CD4-positive, alpha-beta T cell treated with Interleukin-6 at 100 ng/mL for 8 hours (primary cell): ENCODE results near the gene PRKG2.

Source experiments
- DNase-seq: peaks from one replicate; pipeline ENCODE4 v3.0.0-alpha.2; 2020; ENCODE audit warnings: mixed read lengths, low spot score

The PRKG2 gene

DNA sequence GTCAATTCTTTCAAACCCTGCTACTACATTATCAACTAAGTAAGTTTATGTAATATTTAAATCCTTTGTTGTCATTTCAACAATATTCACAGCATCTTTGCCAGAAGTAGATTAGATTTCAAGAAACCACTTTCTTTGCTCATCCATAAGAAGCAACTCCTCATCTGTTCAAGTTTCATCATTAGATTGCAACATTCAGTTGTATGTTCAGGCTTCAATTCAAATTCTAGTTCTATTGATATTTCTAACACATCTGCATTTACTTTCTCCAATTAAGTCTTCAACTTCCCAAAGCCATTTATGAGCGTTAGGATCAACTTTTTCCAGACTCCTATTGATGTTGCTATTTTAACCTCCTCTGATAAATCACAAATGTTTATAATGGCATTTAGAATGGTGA lies 118.5 kb downstream of the PRKG2 start:
- no peak for DNase-seq

DNA sequence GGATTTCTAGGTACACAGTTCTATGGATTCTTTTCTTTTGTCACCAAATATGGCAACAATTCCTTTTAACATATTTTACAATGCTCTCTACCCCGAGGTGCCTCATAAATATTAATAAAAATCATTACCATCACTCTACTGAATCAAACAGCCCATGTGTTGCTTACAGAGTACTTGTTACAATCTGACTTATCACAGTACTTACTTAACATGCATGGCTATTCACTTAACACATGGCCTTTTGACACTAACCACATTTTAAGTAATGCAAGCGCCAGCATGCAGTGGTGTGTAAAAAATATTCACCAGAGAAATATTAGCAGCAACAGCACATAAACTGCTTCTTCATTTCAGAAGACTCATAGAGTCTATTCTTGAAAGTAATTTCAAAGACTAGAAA lies 119.6 kb downstream of the PRKG2 start:
- no peak for DNase-seq

DNA sequence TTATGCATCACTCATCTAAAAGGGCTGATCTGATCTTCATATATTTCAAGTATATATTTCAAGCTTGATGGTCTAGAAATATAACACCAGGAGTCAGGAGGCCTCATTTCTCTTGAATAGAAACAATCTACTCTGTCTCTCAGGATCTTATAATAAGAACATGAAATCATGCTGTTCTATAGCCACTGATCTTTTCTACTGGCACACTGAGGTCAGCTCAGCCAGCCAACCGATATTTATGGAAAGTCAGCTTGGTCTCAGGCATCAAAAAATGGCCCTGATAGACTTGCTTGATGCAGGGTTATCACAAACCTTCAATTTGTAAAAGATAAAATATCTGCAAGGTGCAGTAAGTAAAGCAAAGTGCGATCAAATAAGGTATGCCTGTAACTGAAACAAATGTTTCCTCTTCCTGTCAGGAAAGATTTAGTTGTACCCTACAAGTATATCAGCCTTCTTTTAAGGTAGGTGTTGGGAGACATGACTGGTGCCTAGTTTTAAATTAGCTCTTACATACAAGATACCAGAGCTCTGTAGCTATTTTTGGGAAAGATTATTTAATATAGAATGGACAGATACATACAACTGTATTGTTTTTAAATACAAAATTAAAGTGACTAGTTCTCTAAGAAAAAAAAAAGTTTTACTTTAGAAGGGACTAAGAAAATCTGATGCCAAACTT lies 121.2 kb downstream of the PRKG2 start:
- DNase-seq: no peak

DNA sequence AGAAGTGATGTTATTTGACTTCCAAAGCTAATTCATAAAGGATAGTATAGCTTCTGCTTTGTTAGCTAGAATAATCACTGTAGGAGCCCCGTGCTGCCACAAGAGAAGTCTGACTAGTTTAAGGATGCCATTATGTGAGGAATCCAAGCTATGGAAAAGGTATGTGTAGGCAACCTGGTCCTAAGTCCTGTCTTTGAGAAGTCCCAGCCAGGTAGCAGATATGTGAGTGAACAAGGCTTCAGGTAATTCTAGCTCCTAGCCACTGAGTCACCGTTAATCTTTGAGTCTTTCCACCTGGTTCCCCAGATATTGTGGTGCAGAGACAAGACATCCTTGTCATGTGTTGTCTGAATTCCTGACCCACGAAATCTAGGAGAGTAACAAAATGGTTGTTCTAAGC lies 129.0 kb downstream of the PRKG2 start:
- no peak for DNase-seq

DNA sequence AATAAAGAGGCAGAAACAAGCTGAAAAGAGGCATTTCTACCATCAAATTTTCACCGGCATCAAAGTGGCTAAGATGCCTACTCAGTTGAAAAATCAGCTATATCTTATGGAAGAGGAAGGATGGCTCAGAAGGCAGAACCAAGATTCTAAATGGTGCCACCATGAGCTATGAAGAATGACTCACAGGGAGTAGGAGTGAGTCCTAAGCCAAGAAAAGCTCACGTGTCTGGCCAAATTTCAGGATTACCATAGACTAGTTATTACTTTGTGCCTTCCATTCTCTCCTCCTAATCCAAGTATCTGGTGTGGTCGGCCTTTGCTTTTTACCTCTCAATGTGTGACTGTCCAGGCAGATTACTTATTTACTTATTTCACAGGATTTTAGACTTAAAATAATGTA lies 129.7 kb downstream of the PRKG2 start:
- DNase-seq: no peak

DNA sequence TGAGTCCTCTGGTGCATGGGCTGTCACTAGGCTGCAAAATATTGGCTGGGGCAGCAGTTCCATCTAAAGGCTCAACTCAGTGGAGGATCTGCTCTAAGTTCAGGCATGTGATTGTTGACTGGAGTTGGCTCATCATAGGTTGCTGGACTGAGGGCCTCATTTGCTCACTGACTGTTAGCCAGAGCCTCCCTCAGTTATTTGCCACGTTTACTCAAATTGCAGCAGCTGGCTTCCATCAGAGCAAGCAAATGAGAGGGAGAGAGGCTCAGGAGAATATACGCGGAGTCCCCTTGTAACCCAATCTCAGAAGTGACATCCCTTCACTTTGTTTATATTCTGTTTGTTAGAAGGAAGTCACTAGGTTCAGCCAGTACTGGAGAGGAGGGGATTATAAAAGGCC lies 130.4 kb downstream of the PRKG2 start:
- no peak for DNase-seq

DNA sequence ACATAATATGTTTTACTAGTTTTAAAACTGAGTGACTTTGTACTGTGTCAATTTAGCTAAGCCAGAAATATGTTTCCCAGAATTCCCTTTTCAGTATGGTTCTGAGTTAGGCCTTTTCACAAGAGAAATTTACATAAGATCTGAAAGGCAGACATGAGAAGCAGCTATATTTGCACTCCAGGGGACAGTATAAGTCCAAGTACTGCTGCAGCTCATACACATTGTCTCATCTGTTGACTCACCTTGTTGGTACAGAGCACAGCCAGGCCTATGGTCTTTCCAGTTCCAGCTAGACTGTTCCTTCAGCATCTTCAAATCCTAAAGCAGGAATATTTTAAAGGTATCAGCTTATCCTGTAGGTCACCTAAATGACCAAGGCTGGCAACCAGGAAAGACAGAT lies 131.0 kb downstream of the PRKG2 start:
- DNase-seq: no peak

DNA sequence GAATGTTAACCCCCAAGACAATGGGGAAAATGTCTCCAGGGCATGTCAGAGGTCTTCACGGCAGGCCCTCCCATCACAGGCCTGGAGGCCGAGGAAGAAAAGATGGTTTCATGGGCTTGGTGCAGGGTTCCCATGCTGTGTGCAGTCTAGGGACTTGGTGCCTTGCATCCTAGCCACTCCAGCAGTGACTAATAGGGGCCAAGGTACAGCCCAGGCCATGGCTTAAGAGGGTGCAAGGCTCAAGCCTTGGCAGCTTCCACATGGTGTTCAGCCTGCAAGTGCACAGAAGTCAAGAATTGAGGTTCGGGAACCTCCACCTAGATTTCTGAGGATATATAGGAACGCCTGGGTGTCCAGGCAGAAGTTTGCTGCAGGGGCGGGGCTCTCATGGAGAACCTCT lies 133.9 kb downstream of the PRKG2 start:
- DNase-seq: no peak

DNA sequence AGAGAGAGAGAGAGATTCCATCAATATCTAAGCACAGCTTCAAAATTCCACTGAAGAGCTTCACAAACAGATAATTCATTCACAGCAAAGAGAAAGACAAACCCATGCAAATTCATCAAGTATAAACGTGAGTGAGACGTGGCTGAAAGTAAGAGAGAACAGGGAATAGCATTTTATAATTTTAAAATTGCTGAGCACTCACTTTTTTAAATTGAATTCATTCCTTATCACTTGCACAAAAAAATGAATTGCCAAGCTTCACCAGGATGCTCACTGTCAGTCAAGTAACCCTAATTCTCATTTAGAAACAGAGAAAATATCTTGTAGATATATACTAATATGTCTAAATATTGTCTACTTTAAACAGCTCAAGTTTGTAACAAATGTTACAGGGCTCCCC lies 144.0 kb downstream of the PRKG2 start:
- no peak for DNase-seq

DNA sequence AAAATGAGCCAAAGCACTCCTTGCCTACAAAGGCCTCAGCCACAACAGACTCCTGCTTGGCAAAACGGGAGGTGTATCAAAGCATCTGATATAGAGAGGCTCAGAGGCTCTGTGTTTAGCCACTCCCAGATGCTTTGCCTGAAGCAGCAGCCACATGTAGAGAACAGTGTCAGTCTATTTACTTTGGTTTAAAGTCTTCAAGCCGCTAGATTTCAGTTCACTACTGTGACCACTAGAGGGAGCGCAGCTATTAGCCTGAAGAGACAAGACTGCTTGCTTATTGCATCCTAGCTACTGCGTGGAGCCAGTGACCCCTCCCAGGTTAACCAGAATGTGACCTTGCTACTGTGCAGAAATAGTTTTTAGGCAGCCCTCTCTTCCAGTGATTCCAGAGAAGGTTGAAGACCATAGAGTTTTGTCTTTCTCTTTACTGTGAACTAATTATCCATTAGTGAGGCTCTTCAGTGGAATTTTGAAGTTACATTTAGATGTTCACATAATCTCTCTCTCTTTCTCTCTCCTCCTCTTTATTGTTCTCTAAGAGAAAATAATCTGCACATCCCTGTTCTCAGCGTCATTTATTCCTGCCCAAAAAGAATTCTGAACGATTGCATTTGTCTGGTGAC lies 145.2 kb downstream of the PRKG2 start:
- peak; percentile 55 for DNase-seq

DNA sequence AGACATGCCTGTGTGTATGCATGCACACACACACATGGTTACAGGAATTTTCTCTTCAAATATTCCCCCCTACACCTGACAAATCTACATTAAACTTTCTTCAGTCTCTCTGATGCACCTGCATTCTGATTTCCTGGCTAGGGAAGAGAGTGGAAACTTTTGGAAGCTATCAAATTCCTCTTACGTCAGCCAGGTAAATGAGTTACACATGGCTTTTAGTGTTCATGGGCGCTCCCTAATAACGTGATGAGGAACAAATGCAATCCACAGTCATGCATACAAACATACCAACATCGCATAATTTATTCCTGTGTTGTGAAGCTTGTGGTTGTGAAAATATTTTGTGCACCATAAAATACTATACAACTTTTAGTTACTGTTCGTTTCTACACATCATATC lies 149.6 kb downstream of the PRKG2 start:
- DNase-seq: no peak

DNA sequence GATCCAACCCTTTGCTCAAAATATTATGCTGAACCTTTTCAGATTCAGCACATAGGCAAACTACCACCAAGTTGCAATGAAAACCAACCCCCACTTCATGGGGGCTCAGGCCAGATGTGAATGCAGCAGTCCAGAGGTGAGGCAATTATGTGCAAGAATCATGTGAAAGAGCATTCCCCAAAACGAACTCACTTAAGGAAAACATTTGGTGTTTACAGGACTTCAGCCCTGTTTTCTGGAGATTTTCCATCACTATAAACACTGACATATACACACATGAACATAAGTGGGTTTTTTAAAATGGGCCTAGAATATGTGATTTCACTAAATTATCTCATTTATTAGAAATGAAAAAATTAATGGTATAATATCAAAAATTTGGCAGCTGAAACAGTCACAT lies 153.0 kb downstream of the PRKG2 start:
- no peak for DNase-seq

DNA sequence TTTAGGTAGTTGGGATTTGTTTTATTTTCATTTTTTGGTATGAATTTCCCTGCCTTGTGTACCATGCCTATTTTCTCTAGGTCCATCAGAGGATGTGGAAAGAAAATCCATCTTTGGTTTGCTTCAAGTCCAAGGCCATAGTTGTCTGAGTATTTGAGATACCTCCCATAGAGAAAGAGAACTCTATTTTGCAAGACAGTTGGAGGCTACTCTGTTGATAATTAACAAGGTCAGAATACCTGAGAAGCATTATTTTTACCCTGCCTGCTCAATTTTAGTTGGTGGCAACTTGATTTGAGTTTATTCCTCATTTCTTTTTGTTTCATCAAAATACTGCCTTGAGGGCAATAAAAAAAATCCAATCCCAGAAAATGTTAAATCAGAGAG lies 153.7 kb downstream of the PRKG2 start:
- DNase-seq: no peak

DNA sequence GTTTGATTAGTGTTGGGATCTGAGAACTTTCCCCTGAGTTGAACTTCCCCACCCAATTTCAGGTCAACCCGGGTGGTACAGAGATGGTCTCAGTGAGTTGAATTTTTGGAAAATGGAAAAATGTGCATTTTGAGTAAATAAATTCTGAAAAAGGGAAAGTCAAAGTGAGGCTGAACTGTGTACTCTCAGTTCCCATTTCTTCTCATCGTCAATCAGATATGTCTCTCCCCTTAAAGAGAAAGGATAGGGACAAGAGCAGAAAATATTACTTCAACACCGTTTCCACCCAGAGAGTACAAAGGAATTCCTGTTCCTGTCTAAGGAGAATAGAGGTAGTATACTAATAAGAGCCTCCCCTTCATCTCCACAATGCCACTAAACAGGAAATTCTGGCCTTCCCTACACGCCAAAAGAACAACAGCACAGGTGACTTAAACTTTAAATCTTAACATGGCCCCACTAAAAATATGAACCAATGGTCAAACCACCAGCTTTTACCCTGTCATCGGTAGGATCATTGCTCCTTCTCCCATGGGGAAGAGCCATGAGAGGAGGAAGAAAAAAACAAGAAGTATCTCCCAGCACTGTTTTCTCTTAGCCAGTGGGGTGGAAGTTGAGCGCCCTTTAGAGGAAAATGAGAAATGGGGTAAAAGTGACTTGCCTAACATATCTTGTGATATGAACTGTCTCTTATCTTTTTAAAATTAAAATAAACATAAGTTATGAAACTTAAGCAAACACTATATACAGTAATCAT lies 154.3 kb downstream of the PRKG2 start:
- no peak for DNase-seq

DNA sequence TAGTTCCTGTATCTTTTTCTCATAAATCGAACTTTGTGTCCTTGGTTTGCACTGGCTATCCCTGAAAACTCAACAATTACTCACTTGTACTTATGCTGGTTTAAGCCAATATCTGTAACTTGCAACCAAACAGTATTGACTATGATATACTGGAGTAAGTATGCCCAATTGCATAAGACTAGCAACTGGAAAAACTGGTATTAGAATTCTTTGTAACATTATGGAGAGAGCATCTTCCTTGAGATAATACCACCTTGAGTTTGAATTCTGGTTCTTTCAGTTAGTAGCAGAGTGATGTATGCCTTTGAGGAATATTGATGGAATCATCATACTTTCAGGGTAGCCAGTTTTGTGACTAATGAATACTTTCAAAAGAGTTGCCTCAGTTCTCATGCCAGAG lies 156.4 kb downstream of the PRKG2 start:
- DNase-seq: no peak

DNA sequence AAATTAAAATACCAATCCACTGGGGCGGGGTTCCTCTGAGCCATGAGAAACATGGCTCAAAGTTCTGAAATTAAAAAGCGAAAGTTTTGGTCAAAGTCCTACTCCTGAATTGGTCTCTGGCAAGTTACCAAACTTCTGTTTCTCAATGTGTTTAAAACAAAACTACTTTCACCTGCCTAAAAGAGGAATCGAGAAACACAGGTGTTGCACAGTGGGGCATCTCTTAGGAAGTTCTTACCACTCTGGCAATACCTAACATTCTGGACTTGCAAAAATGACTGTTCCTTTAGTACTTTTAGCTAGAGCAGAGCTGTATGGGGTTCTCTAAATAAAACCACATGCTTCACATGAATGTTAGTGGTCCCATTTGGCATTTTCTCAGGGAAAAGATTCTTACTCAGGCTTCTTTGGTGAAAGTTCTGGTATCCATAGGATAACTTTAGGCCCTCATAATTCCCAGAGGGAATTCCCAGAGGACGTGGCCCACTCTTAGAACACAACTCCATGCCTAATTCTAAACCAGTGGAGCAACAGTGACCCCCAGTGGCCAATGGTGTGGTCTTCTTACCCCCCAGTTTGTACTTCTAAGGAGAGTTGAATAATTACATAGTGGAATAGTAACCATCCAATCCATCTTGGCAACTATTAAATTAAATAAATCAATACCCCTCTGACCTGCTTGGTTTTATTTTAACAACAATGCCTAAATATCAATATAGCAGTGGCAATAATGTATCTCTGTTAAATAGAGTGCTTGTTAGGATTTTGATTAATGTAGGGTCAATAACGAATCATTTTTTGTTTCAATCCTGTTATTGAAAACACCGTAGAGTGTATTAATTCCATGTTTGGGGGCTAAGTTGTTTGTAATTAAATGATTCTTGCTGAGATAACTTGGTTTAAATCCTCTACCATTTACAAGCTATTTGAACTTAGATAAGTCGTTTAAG lies 162.6 kb downstream of the PRKG2 start:
- peak; percentile 8 for DNase-seq

DNA sequence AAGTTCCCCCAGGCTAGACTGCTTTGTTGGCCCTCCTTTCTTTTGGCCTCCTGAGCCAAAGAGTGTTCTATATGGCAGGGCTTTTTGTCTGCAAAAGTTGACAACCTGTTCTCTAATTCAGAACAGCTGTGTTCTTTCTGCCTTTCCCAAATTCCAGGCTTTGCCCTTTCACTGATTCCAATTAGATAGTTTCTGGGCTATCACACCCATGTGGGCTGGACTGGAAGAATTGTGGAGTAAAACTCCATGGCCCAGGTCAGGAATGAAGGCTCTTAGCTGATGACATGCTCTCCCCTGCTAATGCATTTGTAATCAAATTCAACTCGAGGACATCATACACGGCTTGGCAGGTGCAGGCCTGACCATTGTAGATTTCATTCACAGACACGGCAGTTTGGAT lies 165.1 kb downstream of the PRKG2 start:
- no peak for DNase-seq

DNA sequence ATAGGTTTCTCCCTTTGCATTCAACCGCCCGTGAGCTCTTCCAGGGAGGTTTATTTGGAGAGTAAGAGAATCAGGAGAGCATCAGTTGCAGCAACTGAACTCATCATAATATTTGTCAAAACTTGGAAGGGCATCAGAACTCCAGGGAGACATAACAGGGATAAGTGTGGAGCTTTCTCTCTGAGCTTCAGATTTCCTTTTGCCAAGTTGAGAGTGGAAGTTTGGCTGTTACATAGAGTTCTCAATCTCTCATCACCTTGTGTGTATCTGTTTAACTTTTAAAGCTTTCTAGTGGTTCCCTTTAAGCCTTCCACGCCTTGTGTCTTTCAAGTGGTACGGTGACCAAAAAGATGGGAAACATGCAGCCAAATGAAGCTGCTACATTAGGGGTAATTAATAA lies 165.7 kb downstream of the PRKG2 start:
- DNase-seq: no peak

DNA sequence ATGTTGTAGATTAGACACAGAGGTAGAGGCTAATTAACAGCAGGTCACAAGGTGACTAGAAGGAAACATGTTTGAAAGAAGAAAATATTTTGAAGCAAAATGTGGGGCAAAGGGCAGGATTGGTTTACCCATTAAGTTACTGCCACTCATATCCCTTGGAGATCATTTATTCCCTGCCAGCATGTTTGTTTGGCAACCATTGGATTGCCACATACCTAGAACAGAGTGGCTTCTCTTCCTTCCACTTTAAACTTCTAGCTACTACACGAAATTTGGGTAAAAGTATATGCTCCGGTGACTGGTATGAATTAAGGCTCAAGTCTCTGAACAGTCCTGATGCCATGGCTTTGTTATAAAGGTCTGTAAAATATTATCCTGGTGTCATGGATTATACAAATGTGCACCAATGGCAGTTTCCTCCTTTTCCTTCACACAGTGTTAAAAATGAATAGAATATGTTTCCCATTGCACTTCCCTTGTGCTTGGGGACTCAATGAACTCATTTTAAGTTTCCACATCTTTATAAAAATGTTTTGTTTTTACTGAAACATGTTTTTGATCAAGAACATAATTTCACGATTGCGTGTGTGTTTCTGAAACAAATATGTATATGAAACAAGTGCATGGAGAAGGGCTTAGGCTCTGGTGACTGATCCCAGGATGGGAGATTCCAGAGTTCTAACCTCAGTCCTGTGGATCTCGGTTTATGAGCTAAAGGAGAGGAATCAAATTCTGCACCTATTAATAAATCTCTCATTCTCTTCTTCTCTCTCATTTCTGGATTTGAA lies 172.2 kb downstream of the PRKG2 start:
- DNase-seq: no peak

DNA sequence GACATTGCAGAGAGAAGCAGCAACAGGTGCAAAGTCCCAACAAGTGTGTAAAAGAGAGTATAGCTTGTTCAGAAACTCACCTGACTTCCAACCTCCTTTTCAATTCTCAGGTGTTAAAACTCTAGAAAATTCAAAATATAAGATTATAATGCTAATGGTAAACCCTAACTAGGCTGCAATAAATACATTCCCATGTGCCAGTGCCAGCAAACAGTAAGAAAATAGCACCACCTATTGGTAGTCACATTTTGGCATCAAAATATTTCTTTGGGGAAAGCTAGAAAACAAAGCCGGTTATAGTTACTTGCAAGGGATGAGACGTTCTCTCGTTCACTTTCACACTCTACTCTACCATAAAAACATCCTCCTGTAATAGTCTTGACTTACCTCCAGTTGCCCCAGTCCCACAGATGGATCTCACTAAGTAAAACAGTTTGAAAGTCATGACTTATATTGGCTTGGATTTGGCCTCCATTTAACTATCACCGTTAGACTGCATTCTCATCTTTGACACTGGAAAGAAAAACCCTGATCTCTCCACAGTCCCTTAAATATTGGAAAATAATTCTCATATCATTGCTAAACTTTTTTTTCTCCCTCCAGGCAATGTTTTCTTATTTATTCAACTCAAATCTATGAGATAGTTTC lies 174.9 kb downstream of the PRKG2 start:
- DNase-seq: peak; percentile 15

DNA sequence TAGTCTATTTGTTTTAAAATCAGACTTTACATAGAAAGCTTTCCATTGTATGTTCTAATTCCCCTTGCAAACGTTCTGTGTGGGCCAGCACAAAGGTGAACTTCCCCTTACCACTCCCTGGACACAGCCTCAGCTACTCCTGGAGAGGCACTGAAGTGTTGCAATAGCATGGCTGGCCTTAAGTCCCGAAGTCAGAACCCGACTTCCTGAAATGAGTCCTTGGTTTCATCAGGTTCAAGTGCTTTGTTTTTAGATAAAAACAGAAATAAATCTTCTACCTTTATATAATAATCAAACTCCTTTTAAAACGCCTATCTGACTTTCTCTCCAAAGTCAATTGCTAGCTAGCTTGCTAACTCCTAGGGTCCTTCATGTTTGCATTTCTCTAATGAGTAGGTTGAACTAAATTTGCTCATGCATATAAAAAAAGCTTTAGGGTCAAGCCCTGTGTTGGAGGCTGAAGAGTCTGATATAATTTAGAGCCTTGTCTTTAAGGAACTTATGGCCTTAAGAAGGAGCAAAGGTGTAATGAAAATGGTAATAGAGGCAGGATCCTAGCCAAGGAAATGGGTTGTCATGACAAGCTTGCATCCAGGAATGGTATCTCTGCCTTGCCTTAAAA lies 175.6 kb downstream of the PRKG2 start:
- no peak for DNase-seq
